Retinal pigment epithelial cell (primary cell): Measurements from ENCODE around the gene PTPRD.

Experiments
- DNase-seq: peaks from one replicate; pipeline ENCODE4 v3.0.0-alpha.2; 2010; ENCODE audit warnings: low read depth
- H3K4me3 ChIP-seq: 2 replicates; pipeline ENCODE4 v1.5.1; 2011; ENCODE audit warnings: mild to moderate bottlenecking, low read length, control low read depth, moderate library complexity
- CTCF ChIP-seq: conservative IDR thresholded peaks from 2 replicates; pipeline ENCODE4 v1.5.1; 2011; ENCODE audit warnings: low read depth, low read length, control low read depth, inconsistent platforms

PTPRD gene

GRCh38 chr9:8494571-8494970 lies 2118.2 kb downstream of the PTPRD start:
- DNase-seq, result no peak
- TF ChIP-seq CTCF, result no peak
- no peak overlapping the region for H3K4me3 ChIP-seq

GRCh38 chr9:8492679-8493078 lies 2120.1 kb downstream of the PTPRD start:
- DNase-seq, result no peak
- TF ChIP-seq CTCF, result no peak

GRCh38 chr9:8492024-8492423 lies 2120.8 kb downstream of the PTPRD start:
- H3K4me3 ChIP-seq, result no peak overlapping the region
- TF ChIP-seq CTCF, result no peak
- DNase-seq, result no peak

More at GRCh38 chr9:8492679-8493078, 2120.1 kb downstream of the PTPRD start:
- no peak overlapping the region for H3K4me3 ChIP-seq

GRCh38 chr9:8491563-8491962 lies 2121.2 kb downstream of the PTPRD start:
- DNase-seq, result no peak
- no peak for TF ChIP-seq CTCF
- H3K4me3 ChIP-seq, result no peak overlapping the region

- DNase-seq, result no peak
- no peak for TF ChIP-seq CTCF
These were observed 2123.0 kb downstream of the PTPRD start for GRCh38 chr9:8489835-8490234.

GRCh38 chr9:8486095-8486494 lies 2126.7 kb downstream of the PTPRD start:
- no peak overlapping the region for H3K4me3 ChIP-seq
- TF ChIP-seq CTCF, result peak; percentile 58
- DNase-seq, result peak; percentile 16

More at GRCh38 chr9:8489835-8490234, 2123.0 kb downstream of the PTPRD start:
- H3K4me3 ChIP-seq, result no peak overlapping the region

GRCh38 chr9:8484597-8485191 lies 2128.1 kb downstream of the PTPRD start:
- no peak for TF ChIP-seq CTCF
- DNase-seq, result no peak

More at GRCh38 chr9:8484597-8485191, 2128.1 kb downstream of the PTPRD start:
- H3K4me3 ChIP-seq, result no peak overlapping the region
